ENCODE measurements around the gene TBL1X.

The TBL1X gene

GRCh38 chrX:9560219-9560618, 95.4 kb downstream of the TBL1X start:
- no peak for TF ChIP-seq CTCF (IDR thresholded peaks at IDR 0.05; ENCODE audit: borderline replicate concordance, control extremely low read depth, extremely low read depth, insufficient read depth, missing control alignments)
- no peak for DNase-seq (ENCODE audit: low spot score)
- in situ Hi-C loops (cut with MboI; ENCODE audit: low sequenced_read_pairs, unreplicated experiment), result no loop called here

GRCh38 chrX:9561199-9561598, 96.3 kb downstream of the TBL1X start:
- in situ Hi-C loops (cut with MboI; ENCODE audit: low sequenced_read_pairs, unreplicated experiment), result no loop called here
- DNase-seq (ENCODE audit: low spot score), result no peak

GRCh38 chrX:9562851-9563250, 98.0 kb downstream of the TBL1X start:
- DNase-seq (ENCODE audit: low spot score), result no peak
- no peak for TF ChIP-seq CTCF (IDR thresholded peaks at IDR 0.05; ENCODE audit: borderline replicate concordance, control extremely low read depth, extremely low read depth, insufficient read depth, missing control alignments)
- in situ Hi-C loops (cut with MboI; ENCODE audit: low sequenced_read_pairs, unreplicated experiment), result no loop called here

More at GRCh38 chrX:9561199-9561598, 96.3 kb downstream of the TBL1X start:
- no peak for TF ChIP-seq CTCF (IDR thresholded peaks at IDR 0.05; ENCODE audit: borderline replicate concordance, control extremely low read depth, extremely low read depth, insufficient read depth, missing control alignments)

- DNase-seq (ENCODE audit: low spot score), result no peak
- in situ Hi-C loops (cut with MboI; ENCODE audit: low sequenced_read_pairs, unreplicated experiment), result no loop called here
Measured at GRCh38 chrX:9566150-9566621, 101.3 kb downstream of the TBL1X start.

GRCh38 chrX:9569876-9570301, 105.0 kb downstream of the TBL1X start:
- in situ Hi-C loops (cut with MboI; ENCODE audit: low sequenced_read_pairs, unreplicated experiment), result no loop called here
- no peak for DNase-seq (ENCODE audit: low spot score)
- no peak for TF ChIP-seq CTCF (IDR thresholded peaks at IDR 0.05; ENCODE audit: borderline replicate concordance, control extremely low read depth, extremely low read depth, insufficient read depth, missing control alignments)

More at GRCh38 chrX:9566150-9566621, 101.3 kb downstream of the TBL1X start:
- no peak for TF ChIP-seq CTCF (IDR thresholded peaks at IDR 0.05; ENCODE audit: borderline replicate concordance, control extremely low read depth, extremely low read depth, insufficient read depth, missing control alignments)

GRCh38 chrX:9573282-9574106, 108.6 kb downstream of the TBL1X start:
- DNase-seq (ENCODE audit: low spot score), result no peak
- in situ Hi-C loops (cut with MboI; ENCODE audit: low sequenced_read_pairs, unreplicated experiment), result no loop called here
- no peak for TF ChIP-seq CTCF (IDR thresholded peaks at IDR 0.05; ENCODE audit: borderline replicate concordance, control extremely low read depth, extremely low read depth, insufficient read depth, missing control alignments)
